Psoas muscle (tissue), 8 donors: ENCODE measurements around the gene CELF2. TPM values are rescaled to one million over a fixed set of nuclear protein-coding genes. Genes with fewer than 3 reads are reported as not detected.

Experiments used
- ATAC-seq, 4 donors: fragments of 200-7000 bp; cut with Tn5 transposase; one replicate each; pipeline ENCODE4 v1.9.1; 2020; ENCODE audit warnings: moderate library complexity in 3 of 4, mild to moderate bottlenecking in 2 of 4
- DNase-seq, 2 donors: peaks; one replicate each; pipeline ENCODE4 v3.0.0-alpha.2; 2020
- H3K27ac ChIP-seq: fragments of 200-600 bp; one replicate; pipeline ENCODE4 v1.8.0; 2022
- H3K27me3 ChIP-seq, 3 donors: fragments of 200-600 bp in 1 of 3; one replicate each; pipeline versions ENCODE4 v1.6.1 to v1.8.0; 2013 to 2022; ENCODE audit warnings: low read length in 2 of 3, mild to moderate bottlenecking in 2 of 3, moderate library complexity in 1 of 3; ENCODE audit not compliant: insufficient read depth in 3 of 3
- H3K36me3 ChIP-seq, 2 donors: fragments of 200-600 bp in 1 of 2; one replicate each; pipeline versions ENCODE4 v1.6.1 to v1.8.0; 2013 to 2022; ENCODE audit warnings: low read depth in 1 of 2, mild to moderate bottlenecking in 1 of 2, moderate library complexity in 1 of 2; ENCODE audit not compliant: insufficient read depth in 1 of 2
- H3K4me1 ChIP-seq: fragments of 200-600 bp; one replicate; pipeline ENCODE4 v1.8.0; 2022
- H3K4me3 ChIP-seq: fragments of 200-600 bp; one replicate; pipeline ENCODE4 v1.8.0; 2022; ENCODE audit warnings: mild to moderate bottlenecking
- H3K9me3 ChIP-seq: fragments of 200-600 bp; one replicate; pipeline ENCODE4 v1.8.0; 2022
- CTCF ChIP-seq: fragments of 200-600 bp; IDR thresholded peaks from one replicate; pipeline ENCODE4 v1.8.0; 2022; ENCODE audit warnings: antibody characterized with exemption
- WGBS, 3 donors: extraction: QIAGEN DNeasy Blood & Tissue Kit; methylation state at CpG; one replicate each; pipeline versions ENCODE4 v1.1.6 to v1.1.7; 2013; 5-methylcytosine and 5-hydroxymethylcytosine counted together
- intact Hi-C, 2 donors: fragments of 100-400 bp; cut with DNase I; formaldehyde crosslinking; loops; one replicate each; pipeline versions ENCODE4 v1.11.0 to v1.14.2; 2022
- polyA plus RNA-seq, 3 donors: library from polyadenylated mRNA; stranded (reverse); fragments of 200-250 nt; gene quantifications; one replicate each; pipeline ENCODE4 v1.2.3, GENCODE V29; 2013
- total RNA-seq, 4 donors: library from RNA; stranded (reverse); fragmentation: NEBNext Ultra II Directional in 2 of 4; extraction: Animal tissue kit (Norgen Biotek cat#: 25700) in 2 of 4; gene quantifications; one replicate each; pipeline versions ENCODE4 v1.2.1 to v1.2.4, GENCODE V29; 2021 to 2023
- donor health status: healthy with polysubstance abuse.
- donor health status: DM: no; HTN: no; CAD: no; lungs with moderate emphysema.
- donor health status: Bipolar disorder and iron deficiency.
- donor health status: healthy.
- donor health status: DM: yes; HTN: yes; CAD: no.
- donor health status: DM: no; HTN: no; CAD: no.
- donor health status: DM: no; HTN: no; CAD: no.
- donor health status: DM: yes; HTN: yes; CAD: no.

CELF2 gene
- total and polyA plus RNA-seq, 7 donors, result 9.8 to 47.8 (median 29.0) TPM

DNA sequence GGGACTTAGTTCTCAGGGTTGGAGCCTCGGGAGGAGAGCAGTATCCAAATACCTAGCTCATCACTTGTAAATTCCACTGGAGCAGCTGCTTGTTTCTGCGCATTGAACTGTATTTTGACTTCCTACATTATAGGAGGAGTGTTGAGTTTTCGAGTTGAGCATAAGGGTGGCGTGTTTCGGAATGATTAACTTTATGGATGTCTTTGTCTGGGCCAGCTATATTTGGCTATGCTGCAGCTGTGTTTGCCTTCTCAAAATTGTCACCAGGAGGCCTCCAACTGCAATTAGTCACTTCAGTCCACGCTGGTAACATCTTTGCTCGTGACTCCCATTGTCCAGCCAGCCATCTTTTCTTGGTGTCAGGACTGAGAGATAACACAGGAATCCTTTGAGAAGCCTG lies 9.1 kb downstream of the CELF2 start:
- Histone ChIP-seq H3K4me3 (no peak overlapping the region), H3K9me3 (no peaks in the 10 kb centered on the region), H3K4me1 (peaks cover 32% of the 10 kb centered on the region), H3K27ac (peak overlapping the region; percentile 11), H3K27me3 (no peaks in the 10 kb centered on the region), H3K36me3 (no peaks in the 10 kb centered on the region)
- no peak for TF ChIP-seq CTCF
- 41 to 66% (median 56%) methylated on average over 7 of the region's 7 CpGs for WGBS, 3 donors
- intact Hi-C loops, result no loop called here
- DNase-seq (no peak), ATAC-seq (peak; percentile 53 to 78 (median 64))

DNA sequence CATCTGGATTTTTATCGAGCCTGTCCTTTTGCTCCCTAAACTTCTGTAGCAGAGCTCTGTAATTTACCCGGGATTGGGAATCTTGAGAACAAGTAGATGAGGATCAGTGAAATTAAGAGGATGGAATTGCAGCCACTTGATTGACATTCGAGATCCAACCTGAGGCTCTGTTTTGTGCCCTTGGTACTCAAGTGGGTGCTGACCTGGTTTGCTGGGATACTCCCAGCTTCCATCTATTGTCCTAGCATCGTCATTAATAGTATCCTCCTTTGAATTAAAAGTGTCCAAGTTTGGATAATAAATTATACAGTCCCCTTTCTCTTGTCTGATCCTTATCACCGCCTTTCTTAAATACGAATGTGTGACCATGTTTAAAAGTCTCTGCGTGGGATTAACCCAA lies 17.1 kb downstream of the CELF2 start:
- ATAC-seq (no peak), DNase-seq (no peak)
- Histone ChIP-seq H3K27me3 (no peaks in the 10 kb centered on the region), H3K36me3 (no peaks in the 10 kb centered on the region), H3K4me1 (peaks cover 30% of the 10 kb centered on the region), H3K4me3 (no peak overlapping the region), H3K9me3 (no peaks in the 10 kb centered on the region), H3K27ac (peak overlapping the region; percentile 28)
- TF ChIP-seq CTCF, result no peak
- intact Hi-C loops, result no loop called here
- 67 to 79% (median 79%) methylated on average over 7 of the region's 7 CpGs for WGBS, 3 donors

DNA sequence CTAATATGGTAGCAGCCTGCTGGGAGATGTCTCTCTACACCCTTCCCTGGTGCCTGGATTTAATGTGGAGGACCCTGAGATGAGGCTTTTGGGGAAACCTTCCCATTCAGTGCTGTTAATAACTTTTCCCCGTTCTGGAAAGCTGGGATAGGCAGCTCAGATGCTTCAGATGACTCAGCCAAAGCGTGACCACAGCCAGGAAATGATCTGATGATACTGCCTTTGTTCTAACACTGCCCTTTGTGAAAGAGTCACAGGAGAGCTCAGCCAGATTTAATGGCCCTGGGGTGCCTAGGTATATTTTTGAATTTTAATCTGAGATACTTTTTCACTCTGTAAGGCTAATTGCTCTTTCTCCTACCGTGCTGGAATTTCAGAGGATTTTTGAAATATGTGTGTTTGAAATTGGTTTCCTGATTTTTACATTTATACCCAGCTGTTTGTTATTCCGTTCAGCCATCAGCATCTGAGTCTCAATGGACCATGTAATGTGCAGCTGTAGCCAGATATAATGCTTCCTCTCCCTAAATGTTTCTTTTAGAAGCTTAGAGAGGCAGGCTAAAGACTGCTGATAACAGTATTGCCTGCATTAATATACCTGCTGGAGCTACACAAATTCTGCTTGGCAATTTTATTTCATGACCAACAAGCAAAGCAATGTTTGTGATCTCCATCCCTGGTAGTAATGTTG lies 17.8 kb downstream of the CELF2 start:
- no peaks in the 10 kb centered on the region for H3K27me3 ChIP-seq

DNA sequence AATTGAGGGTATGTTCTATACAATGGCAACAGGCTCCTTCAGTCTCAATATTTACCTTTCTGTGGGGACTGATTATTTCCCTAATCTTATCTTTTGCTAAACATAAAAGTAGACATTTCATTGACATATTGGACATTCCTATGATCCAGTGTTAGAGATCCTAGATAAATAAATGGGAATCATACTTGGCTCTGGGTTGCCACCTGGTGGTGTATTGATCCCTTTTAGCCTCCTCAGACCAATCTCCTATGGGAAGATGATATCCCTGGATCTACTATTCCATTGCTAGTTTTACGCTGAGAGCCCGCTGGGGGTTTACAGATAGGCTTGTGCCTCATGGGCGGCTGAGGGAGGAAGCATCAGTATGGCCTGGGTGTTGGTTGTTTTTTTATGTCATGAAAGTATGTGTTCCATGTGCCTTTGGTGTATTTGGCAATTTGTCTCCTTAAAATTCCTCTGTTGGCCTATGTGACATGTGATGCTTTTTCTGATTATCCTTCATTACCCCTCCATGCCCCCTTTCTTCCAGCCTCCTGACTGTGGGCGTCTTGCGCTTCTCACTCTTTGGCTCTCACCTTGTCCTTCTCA lies 18.8 kb downstream of the CELF2 start:
- Histone ChIP-seq H3K27ac (no peak overlapping the region), H3K36me3 (no peaks in the 10 kb centered on the region), H3K9me3 (no peaks in the 10 kb centered on the region), H3K4me1 (peaks cover 30% of the 10 kb centered on the region), H3K4me3 (no peak overlapping the region), H3K27me3 (no peaks in the 10 kb centered on the region)
- DNase-seq (no peak), ATAC-seq (peak; percentile 65 to 83 (median 69))
- intact Hi-C loops, result no loop called here
- TF ChIP-seq CTCF, result peak; percentile 57
- WGBS, 3 donors, result 85 to 95% (median 88%) methylated on average over 5 of the region's 5 CpGs

More for the DNA sequence above, 17.8 kb downstream of the CELF2 start:
- H3K9me3 ChIP-seq, result no peaks in the 10 kb centered on the region
- H3K4me3 ChIP-seq, result no peak overlapping the region
- DNase-seq, result peak; percentile 54 to 66
- H3K27ac ChIP-seq, result peak overlapping the region; percentile 28
- peaks cover 30% of the 10 kb centered on the region for H3K4me1 ChIP-seq
- no peak for TF ChIP-seq CTCF
- peak; percentile 89 to 93 (median 90) for ATAC-seq
- WGBS, 3 donors, result 15 to 30% (median 24%) methylated on average over 4 of the region's 4 CpGs
- intact Hi-C loops, result no loop called here
- no peaks in the 10 kb centered on the region for H3K36me3 ChIP-seq
